Measurements from ENCODE around the gene SV2B.

DNA sequence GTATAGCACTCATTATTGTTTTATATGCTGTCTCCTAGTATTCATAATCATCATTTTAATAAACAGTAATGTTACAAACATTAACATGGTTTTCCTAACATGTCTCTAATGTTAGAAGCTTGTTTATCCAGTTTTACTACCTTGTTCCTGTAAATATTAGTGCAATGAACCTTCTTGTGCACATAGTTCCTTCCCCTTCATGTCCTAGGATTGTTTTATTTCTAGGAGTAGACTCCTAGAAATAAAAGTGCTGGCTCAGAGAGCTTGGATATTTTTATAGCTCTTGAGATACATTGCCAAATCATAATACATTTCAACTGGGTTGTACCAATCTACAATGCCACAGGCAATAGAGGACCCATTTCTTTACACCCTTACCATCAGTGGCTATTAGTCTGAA, 161.3 kb downstream of the SV2B start:
- TF ChIP-seq SMARCB1 (IDR thresholded peaks at IDR 0.05; ENCODE audit: insufficient read length, low read depth), result no peak
- no peak for TF ChIP-seq MAFK (IDR thresholded peaks at IDR 0.05; ENCODE audit: low read length)
- TF ChIP-seq, protein P1, sequence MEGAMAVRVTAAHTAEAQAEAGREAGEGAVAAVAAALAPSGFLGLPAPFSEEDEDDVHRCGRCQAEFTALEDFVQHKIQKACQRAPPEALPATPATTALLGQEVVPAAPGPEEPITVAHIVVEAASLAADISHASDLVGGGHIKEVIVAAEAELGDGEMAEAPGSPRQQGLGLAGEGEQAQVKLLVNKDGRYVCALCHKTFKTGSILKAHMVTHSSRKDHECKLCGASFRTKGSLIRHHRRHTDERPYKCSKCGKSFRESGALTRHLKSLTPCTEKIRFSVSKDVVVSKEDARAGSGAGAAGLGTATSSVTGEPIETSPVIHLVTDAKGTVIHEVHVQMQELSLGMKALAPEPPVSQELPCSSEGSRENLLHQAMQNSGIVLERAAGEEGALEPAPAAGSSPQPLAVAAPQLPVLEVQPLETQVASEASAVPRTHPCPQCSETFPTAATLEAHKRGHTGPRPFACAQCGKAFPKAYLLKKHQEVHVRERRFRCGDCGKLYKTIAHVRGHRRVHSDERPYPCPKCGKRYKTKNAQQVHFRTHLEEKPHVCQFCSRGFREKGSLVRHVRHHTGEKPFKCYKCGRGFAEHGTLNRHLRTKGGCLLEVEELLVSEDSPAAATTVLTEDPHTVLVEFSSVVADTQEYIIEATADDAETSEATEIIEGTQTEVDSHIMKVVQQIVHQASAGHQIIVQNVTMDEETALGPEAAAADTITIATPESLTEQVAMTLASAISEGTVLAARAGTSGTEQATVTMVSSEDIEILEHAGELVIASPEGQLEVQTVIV (CRISPR knock-in tag; IDR thresholded peaks at IDR 0.05; ENCODE audit: borderline replicate concordance), result no peak
- TF ChIP-seq POLR2AphosphoS5 (IDR thresholded peaks at IDR 0.05; ENCODE audit: control insufficient read depth, insufficient read depth, low read depth, low read length), result no peak
- no peak for TF ChIP-seq PHF8 (IDR thresholded peaks at IDR 0.05; ENCODE audit: borderline replicate concordance, low read length)
- TF ChIP-seq, protein P2, sequence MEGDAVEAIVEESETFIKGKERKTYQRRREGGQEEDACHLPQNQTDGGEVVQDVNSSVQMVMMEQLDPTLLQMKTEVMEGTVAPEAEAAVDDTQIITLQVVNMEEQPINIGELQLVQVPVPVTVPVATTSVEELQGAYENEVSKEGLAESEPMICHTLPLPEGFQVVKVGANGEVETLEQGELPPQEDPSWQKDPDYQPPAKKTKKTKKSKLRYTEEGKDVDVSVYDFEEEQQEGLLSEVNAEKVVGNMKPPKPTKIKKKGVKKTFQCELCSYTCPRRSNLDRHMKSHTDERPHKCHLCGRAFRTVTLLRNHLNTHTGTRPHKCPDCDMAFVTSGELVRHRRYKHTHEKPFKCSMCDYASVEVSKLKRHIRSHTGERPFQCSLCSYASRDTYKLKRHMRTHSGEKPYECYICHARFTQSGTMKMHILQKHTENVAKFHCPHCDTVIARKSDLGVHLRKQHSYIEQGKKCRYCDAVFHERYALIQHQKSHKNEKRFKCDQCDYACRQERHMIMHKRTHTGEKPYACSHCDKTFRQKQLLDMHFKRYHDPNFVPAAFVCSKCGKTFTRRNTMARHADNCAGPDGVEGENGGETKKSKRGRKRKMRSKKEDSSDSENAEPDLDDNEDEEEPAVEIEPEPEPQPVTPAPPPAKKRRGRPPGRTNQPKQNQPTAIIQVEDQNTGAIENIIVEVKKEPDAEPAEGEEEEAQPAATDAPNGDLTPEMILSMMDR (IDR thresholded peaks at IDR 0.05 in 2 of 3, conservative IDR thresholded peaks at IDR 0.05 in 1 of 3; ENCODE audit: insufficient read depth in 2 of 3, low read depth in 1 of 3, low read length in 3 of 3), result no peak
- TF ChIP-seq, protein P3, sequence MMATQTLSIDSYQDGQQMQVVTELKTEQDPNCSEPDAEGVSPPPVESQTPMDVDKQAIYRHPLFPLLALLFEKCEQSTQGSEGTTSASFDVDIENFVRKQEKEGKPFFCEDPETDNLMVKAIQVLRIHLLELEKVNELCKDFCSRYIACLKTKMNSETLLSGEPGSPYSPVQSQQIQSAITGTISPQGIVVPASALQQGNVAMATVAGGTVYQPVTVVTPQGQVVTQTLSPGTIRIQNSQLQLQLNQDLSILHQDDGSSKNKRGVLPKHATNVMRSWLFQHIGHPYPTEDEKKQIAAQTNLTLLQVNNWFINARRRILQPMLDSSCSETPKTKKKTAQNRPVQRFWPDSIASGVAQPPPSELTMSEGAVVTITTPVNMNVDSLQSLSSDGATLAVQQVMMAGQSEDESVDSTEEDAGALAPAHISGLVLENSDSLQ (IDR thresholded peaks at IDR 0.05), result no peak
- TF ChIP-seq, protein P4, sequence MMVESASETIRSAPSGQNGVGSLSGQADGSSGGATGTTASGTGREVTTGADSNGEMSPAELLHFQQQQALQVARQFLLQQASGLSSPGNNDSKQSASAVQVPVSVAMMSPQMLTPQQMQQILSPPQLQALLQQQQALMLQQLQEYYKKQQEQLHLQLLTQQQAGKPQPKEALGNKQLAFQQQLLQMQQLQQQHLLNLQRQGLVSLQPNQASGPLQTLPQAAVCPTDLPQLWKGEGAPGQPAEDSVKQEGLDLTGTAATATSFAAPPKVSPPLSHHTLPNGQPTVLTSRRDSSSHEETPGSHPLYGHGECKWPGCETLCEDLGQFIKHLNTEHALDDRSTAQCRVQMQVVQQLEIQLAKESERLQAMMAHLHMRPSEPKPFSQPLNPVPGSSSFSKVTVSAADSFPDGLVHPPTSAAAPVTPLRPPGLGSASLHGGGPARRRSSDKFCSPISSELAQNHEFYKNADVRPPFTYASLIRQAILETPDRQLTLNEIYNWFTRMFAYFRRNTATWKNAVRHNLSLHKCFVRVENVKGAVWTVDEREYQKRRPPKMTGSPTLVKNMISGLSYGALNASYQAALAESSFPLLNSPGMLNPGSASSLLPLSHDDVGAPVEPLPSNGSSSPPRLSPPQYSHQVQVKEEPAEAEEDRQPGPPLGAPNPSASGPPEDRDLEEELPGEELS (CRISPR knock-in tag; IDR thresholded peaks at IDR 0.05; ENCODE audit: borderline replicate concordance), result no peak
- TF ChIP-seq, protein P5, sequence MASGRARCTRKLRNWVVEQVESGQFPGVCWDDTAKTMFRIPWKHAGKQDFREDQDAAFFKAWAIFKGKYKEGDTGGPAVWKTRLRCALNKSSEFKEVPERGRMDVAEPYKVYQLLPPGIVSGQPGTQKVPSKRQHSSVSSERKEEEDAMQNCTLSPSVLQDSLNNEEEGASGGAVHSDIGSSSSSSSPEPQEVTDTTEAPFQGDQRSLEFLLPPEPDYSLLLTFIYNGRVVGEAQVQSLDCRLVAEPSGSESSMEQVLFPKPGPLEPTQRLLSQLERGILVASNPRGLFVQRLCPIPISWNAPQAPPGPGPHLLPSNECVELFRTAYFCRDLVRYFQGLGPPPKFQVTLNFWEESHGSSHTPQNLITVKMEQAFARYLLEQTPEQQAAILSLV (tag; IDR thresholded peaks at IDR 0.05), result no peak
- TF ChIP-seq LEF1 (IDR thresholded peaks at IDR 0.05), result no peak
- no peak for TF ChIP-seq CHD4 (IDR thresholded peaks at IDR 0.05; ENCODE audit: insufficient read depth, insufficient replicate concordance, low read depth, low read length, poor library complexity, severe bottlenecking)

Measured in K562 (cell line).